Right atrium auricular region (tissue), 2 donors: ENCODE data around the gene SRRM3. TPM values are rescaled to one million over a fixed set of nuclear protein-coding genes. Genes with fewer than 3 reads are reported as not detected.

Source experiments
- DNase-seq: peaks from one replicate; pipeline ENCODE4 v3.0.0-alpha.2; 2019; ENCODE audit warnings: low spot score
- H3K27ac ChIP-seq, 2 donors: fragments of 200-600 bp; sonication (generic); 1 replicate in 1 of 2; 2 replicates in 1 of 2; pipeline ENCODE4 v1.5.1; 2016 to 2019
- H3K27me3 ChIP-seq, 2 donors: fragments of 200-600 bp; sonication (generic); one replicate each; pipeline versions ENCODE4 v1.5.1 to v1.6.0; 2017 to 2019
- H3K36me3 ChIP-seq: fragments of 200-600 bp; sonication (generic); one replicate; pipeline ENCODE4 v1.5.1; 2016
- H3K4me1 ChIP-seq, 2 donors: fragments of 200-600 bp; sonication (generic); one replicate each; pipeline versions ENCODE4 v1.5.1 to v1.6.0; 2017 to 2019
- H3K4me3 ChIP-seq, 2 donors: fragments of 200-600 bp; sonication (generic); 1 replicate in 1 of 2; 2 replicates in 1 of 2; pipeline ENCODE4 v1.5.1; 2017 to 2019; ENCODE audit warnings: mild to moderate bottlenecking in 1 of 2, moderate library complexity in 1 of 2
- H3K9me3 ChIP-seq, 2 donors: fragments of 200-600 bp; sonication (generic); one replicate each; pipeline ENCODE4 v1.5.1; 2019
- total RNA-seq, 2 donors: library from RNA; depleted of rRNA; stranded (reverse); fragments of >200 nt; gene quantifications; one replicate each; pipeline ENCODE4 v1.1.0, GENCODE V29; 2016
- TF ChIP-seq, protein P1 (sequence below), 2 donors: fragments of 200-600 bp; sonication (generic); IDR thresholded peaks; one replicate each; pipeline ENCODE4 v1.5.1; 2019; ENCODE audit warnings: antibody characterized with exemption in 2 of 2

Gene SRRM3
- total RNA-seq, 2 donors from 2014 or later, result 17.5 to 27.1 TPM

DNA sequence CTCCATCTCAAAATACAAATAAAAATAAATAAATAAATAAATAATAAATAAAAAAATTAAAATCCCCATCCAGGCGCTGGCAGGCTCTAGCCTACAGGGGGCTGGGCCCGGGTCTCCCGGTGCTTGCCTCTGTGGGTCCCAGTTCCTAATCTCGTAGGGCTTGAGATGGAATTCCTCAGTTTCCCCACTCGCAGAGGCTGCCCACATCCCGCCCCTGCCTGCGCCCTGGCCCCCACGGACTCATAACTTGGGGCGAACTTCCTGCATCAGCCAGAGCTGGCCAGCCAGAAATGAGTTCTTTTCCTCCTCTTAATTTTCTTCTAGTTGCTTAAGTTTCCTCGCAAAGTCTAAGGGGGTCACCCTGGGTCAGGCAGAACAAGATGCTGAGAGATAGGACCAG, 22.0 kb upstream of the SRRM3 start:
- no peak for DNase-seq
- Histone ChIP-seq H3K27me3 (no peaks in the 10 kb centered on the region), H3K36me3 (no peaks in the 10 kb centered on the region), H3K4me3 (no peak overlapping the region), H3K27ac (no peak overlapping the region), H3K9me3 (no peaks in the 10 kb centered on the region), H3K4me1 (peaks cover 0 to 8% of the 10 kb centered on the region in 2 donors)
- TF ChIP-seq, protein P1, sequence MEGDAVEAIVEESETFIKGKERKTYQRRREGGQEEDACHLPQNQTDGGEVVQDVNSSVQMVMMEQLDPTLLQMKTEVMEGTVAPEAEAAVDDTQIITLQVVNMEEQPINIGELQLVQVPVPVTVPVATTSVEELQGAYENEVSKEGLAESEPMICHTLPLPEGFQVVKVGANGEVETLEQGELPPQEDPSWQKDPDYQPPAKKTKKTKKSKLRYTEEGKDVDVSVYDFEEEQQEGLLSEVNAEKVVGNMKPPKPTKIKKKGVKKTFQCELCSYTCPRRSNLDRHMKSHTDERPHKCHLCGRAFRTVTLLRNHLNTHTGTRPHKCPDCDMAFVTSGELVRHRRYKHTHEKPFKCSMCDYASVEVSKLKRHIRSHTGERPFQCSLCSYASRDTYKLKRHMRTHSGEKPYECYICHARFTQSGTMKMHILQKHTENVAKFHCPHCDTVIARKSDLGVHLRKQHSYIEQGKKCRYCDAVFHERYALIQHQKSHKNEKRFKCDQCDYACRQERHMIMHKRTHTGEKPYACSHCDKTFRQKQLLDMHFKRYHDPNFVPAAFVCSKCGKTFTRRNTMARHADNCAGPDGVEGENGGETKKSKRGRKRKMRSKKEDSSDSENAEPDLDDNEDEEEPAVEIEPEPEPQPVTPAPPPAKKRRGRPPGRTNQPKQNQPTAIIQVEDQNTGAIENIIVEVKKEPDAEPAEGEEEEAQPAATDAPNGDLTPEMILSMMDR (IDR thresholded peaks at IDR 0.05), result no peak

DNA sequence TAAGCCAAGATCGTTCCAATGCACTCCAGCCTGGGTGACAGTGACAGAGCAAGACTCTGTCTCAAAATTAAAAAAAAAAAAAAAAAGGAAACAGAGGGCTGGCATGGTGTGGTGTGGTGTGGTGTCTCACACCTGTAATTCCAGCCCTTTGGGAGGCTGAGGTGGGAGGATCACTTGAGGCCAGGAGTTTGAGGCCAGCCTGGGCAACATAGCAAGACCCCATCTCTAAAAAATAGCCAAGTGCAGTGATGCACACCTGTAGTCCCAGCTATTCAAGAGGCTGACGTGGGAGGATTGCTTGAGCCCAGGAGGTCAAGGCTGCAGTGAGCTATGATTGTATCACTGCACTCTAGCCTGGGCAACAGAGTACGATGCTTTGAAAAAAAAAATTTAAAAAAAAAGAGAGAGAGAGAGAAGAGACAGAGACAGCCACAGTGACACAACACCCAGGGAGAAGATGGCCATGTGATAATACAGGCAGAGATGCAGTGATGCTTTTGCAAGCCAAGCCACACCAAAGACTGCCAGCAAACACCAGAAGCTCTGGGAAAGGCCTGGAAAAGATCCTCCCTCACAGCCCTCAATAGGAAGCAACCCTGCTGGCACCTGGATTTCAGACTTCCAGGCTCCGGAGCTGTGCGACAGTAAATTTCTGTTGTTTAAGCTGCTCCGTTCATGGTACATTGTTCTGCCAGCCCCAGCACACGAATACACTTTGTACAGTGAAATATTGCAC, 19.3 kb upstream of the SRRM3 start:
- no peak overlapping the region for H3K27ac ChIP-seq
- TF ChIP-seq, protein P1 (IDR thresholded peaks at IDR 0.05), result no peak
- H3K9me3 ChIP-seq, result no peaks in the 10 kb centered on the region
- no peaks in the 10 kb centered on the region for H3K27me3 ChIP-seq
- no peaks in the 10 kb centered on the region for H3K36me3 ChIP-seq
- H3K4me3 ChIP-seq, result no peak overlapping the region
- peaks cover 0 to 8% of the 10 kb centered on the region in 2 donors for H3K4me1 ChIP-seq
- no peak for DNase-seq

DNA sequence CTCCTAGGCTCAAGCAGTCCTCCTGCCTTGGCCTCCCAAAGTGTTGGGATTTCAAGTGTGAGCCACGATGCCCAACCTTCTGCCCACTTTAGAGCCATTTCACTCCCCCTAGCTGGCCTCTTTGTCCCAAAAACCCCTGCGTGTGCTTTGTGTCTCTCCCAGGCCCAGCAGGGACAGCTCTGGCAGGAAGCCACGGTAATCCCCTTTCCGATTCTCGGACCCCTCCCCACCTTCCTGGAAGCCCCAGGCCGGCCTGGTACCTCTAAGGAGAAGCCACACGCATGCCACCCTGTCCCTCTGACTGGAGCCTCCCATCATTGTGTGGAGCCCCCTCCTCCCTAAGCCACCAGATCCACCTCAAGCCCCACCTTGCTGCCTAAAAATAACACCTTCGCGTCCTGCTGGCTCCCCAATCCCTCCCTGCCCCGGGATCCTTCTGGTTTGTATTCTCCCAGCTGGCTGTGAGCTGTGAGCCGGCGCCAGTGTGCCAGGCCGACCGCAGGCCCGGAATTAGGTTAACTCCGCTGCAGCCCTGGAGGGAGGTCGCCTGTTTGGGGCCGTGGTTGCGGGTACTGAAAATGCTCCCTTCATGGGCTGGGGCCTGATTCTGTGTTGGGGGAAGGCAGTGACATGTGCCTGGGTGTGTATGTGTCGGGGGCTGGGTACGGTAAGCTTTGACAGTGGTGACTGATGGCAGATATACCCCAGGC, 16.4 kb upstream of the SRRM3 start:
- H3K27me3 ChIP-seq, result no peaks in the 10 kb centered on the region
- H3K27ac ChIP-seq, result no peak overlapping the region
- H3K9me3 ChIP-seq, result no peaks in the 10 kb centered on the region
- no peaks in the 10 kb centered on the region for H3K36me3 ChIP-seq
- TF ChIP-seq, protein P1 (IDR thresholded peaks at IDR 0.05), result no peak
- no peaks in the 10 kb centered on the region for H3K4me1 ChIP-seq
- no peak for DNase-seq
- H3K4me3 ChIP-seq, result no peak overlapping the region

DNA sequence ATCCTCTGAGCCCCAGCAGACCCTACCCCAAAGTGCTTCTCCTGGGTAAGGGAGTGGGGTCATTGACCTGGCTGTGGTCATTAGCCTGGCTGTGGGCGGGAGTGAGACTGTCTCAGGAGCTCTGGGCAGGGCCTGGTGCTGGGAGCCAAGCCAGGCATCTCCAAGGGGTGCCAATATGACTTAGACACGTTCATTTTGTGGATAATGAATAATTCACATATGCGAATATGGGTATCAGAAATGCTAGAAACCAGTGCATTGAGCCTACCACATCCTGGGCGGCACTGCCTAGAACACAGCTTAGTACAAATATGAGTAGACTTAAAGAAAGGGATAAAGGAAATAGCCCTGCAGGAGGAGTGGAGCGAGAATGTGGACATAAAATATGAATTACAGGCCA, 14.4 kb upstream of the SRRM3 start:
- Histone ChIP-seq H3K9me3 (peaks cover 0 to 6% of the 10 kb centered on the region in 2 donors), H3K4me3 (no peak overlapping the region), H3K27ac (no peak overlapping the region), H3K36me3 (no peaks in the 10 kb centered on the region), H3K4me1 (no peaks in the 10 kb centered on the region), H3K27me3 (no peaks in the 10 kb centered on the region)
- DNase-seq, result no peak
- TF ChIP-seq, protein P1 (IDR thresholded peaks at IDR 0.05), result no peak

DNA sequence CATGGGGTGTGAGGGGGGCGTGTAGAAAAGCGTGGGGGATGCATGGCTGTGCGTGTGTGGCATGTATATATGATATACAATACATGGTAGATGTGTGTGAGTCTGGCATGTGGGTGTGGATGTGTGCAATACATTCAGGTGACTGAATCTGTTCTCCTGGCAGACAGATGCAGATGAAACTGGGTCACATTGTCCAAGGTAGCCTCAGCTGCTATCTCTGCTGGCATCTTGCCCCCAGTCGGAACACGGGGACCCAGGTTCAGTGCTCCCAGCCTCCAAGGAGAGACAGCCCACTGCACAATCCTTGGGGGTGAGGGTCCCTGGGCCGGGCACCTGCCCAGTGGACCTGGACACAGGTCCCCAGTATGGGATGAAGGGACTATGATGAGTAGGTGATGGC, 12.4 kb upstream of the SRRM3 start:
- H3K4me1 ChIP-seq, result no peaks in the 10 kb centered on the region
- DNase-seq, result no peak
- H3K27me3 ChIP-seq, result no peaks in the 10 kb centered on the region
- no peaks in the 10 kb centered on the region for H3K36me3 ChIP-seq
- no peak overlapping the region for H3K27ac ChIP-seq
- TF ChIP-seq, protein P1 (IDR thresholded peaks at IDR 0.05), result no peak
- no peak overlapping the region for H3K4me3 ChIP-seq
- H3K9me3 ChIP-seq, result peaks cover 0 to 6% of the 10 kb centered on the region in 2 donors
